ENCODE measurements around the gene MAPT. TPM values are rescaled to one million over a fixed set of nuclear protein-coding genes. Genes with fewer than 3 reads are reported as not detected.

MAPT gene
- total and polyA plus RNA-seq, 4 donors: 0.27 to 3.8 (median 1.8) TPM

DNA sequence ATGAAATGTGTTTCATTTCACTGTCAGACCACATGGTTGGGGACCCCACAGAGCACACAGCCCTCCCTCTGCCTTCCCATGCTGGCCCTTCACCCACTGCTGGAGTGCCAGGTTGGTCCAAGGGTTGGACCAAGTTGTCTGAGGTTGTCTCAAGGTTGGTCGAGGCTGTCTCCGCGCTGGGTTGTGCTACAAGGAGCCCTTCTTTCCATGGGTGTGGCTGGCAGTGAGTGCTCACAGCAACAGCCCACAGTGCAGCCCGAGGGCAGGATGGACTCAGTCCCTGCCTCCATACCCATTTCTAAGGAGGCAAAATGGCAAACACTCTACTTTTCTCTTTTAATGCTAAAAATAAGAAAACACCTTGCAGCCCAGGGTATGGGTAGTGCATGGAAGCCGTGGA, 68.9 kb downstream of the MAPT start:
- 84 to 94% methylated on average over 5 of the region's 5 CpGs for WGBS, 2 donors
- no peak for DNase-seq

DNA sequence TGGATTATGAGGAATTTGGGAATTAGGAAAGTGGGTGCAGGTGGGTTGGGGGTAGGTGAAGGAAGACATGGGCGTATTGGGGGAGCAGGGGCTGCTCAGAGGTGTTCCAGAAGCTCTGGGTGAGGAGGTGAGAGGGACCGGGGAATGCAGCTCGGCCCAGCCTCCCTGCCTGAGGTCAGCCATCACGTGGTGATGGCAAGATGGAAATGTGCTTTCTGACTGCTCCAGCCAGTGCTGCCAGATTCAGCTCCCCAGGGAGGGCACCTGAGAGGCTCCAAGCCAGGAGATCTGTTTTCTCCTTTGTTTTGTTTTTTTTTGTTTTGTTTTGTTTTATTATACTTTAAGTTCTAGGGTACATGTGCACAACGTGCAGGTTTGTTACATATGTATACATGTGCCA, 69.5 kb downstream of the MAPT start:
- ATAC-seq (ENCODE audit: insufficient read depth, low FRiP score): no peak
- no peak overlapping the region for H3K4me3 ChIP-seq
- no peak overlapping the region for H3K9ac ChIP-seq (ENCODE audit: insufficient read depth in 1 of 2, low read length in 2 of 2)
- H3K9me3 ChIP-seq (ENCODE audit: control insufficient read depth in 4 of 4, insufficient read depth in 3 of 4, low read length in 3 of 4): no peaks in the 10 kb centered on the region
- no peak for DNase-seq
- H3K27me3 ChIP-seq (ENCODE audit: control insufficient read depth in 3 of 3, insufficient read depth in 3 of 3, low read length in 2 of 3): peaks cover 0 to 3% (median 0%) of the 10 kb centered on the region in 3 donors
- WGBS, 2 donors: 71 to 80% methylated on average over 5 of the region's 5 CpGs
- TF ChIP-seq, protein P1, sequence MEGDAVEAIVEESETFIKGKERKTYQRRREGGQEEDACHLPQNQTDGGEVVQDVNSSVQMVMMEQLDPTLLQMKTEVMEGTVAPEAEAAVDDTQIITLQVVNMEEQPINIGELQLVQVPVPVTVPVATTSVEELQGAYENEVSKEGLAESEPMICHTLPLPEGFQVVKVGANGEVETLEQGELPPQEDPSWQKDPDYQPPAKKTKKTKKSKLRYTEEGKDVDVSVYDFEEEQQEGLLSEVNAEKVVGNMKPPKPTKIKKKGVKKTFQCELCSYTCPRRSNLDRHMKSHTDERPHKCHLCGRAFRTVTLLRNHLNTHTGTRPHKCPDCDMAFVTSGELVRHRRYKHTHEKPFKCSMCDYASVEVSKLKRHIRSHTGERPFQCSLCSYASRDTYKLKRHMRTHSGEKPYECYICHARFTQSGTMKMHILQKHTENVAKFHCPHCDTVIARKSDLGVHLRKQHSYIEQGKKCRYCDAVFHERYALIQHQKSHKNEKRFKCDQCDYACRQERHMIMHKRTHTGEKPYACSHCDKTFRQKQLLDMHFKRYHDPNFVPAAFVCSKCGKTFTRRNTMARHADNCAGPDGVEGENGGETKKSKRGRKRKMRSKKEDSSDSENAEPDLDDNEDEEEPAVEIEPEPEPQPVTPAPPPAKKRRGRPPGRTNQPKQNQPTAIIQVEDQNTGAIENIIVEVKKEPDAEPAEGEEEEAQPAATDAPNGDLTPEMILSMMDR (IDR thresholded peaks at IDR 0.05; ENCODE audit: control extremely low read depth, extremely low read depth): no peak
- no peak overlapping the region for H3K27ac ChIP-seq (ENCODE audit: low read depth in 1 of 2, low read length in 1 of 2)
- peaks cover 0 to 2% (median 0%) of the 10 kb centered on the region in 5 donors for H3K4me1 ChIP-seq (ENCODE audit: control insufficient read depth in 5 of 5, insufficient read depth in 5 of 5, low read length in 5 of 5)
- no peaks in the 10 kb centered on the region for H3K36me3 ChIP-seq (ENCODE audit: control insufficient read depth in 4 of 4, insufficient read depth in 4 of 4, low read length in 4 of 4)

More for the DNA sequence above, 68.9 kb downstream of the MAPT start:
- Histone ChIP-seq H3K27ac (ENCODE audit: low read depth in 1 of 2, low read length in 1 of 2) (no peak overlapping the region), H3K27me3 (ENCODE audit: control insufficient read depth in 3 of 3, insufficient read depth in 3 of 3, low read length in 2 of 3) (peaks cover 0 to 3% (median 0%) of the 10 kb centered on the region in 3 donors), H3K4me1 (ENCODE audit: control insufficient read depth in 5 of 5, insufficient read depth in 5 of 5, low read length in 5 of 5) (peaks cover 0 to 2% (median 0%) of the 10 kb centered on the region in 5 donors), H3K36me3 (ENCODE audit: control insufficient read depth in 4 of 4, insufficient read depth in 4 of 4, low read length in 4 of 4) (no peaks in the 10 kb centered on the region), H3K9me3 (ENCODE audit: control insufficient read depth in 4 of 4, insufficient read depth in 3 of 4, low read length in 3 of 4) (no peaks in the 10 kb centered on the region), H3K4me3 (no peak overlapping the region), H3K9ac (ENCODE audit: insufficient read depth in 1 of 2, low read length in 2 of 2) (no peak overlapping the region)
- ATAC-seq (ENCODE audit: insufficient read depth, low FRiP score): no peak
- TF ChIP-seq, protein P1 (IDR thresholded peaks at IDR 0.05; ENCODE audit: control extremely low read depth, extremely low read depth): no peak

DNA sequence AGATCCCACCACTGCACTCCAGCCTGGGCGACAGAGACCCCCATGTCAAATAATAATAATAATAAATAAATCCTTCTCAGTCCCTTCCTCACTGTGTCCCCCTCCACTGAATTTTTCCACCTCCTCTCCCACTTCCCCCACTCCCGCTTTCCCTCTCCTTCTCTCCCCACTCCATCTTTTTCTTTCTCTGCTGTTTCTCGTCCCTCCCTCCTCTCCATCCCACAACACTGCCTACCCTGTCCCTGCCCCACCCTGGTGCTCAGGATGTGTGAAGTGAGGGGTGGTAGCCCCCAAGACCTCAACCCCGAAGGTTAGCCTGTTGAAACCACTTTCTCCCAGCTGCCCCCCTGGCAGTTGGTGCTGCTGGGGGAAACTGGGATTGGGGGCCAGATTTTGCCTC, 70.3 kb downstream of the MAPT start:
- peaks cover 0 to 3% (median 0%) of the 10 kb centered on the region in 3 donors for H3K27me3 ChIP-seq (ENCODE audit: control insufficient read depth in 3 of 3, insufficient read depth in 3 of 3, low read length in 2 of 3)

More for the DNA sequence above, 70.3 kb downstream of the MAPT start:
- TF ChIP-seq, protein P1 (IDR thresholded peaks at IDR 0.05; ENCODE audit: control extremely low read depth, extremely low read depth): no peak
- WGBS, 2 donors: 90% methylated on average over 4 of the region's 4 CpGs
- Histone ChIP-seq H3K27ac (ENCODE audit: low read depth in 1 of 2, low read length in 1 of 2) (no peak overlapping the region), H3K9ac (ENCODE audit: insufficient read depth in 1 of 2, low read length in 2 of 2) (no peak overlapping the region), H3K36me3 (ENCODE audit: control insufficient read depth in 4 of 4, insufficient read depth in 4 of 4, low read length in 4 of 4) (no peaks in the 10 kb centered on the region), H3K4me3 (no peak overlapping the region), H3K4me1 (ENCODE audit: control insufficient read depth in 5 of 5, insufficient read depth in 5 of 5, low read length in 5 of 5) (peaks cover 0 to 2% (median 0%) of the 10 kb centered on the region in 5 donors), H3K9me3 (ENCODE audit: control insufficient read depth in 4 of 4, insufficient read depth in 3 of 4, low read length in 3 of 4) (no peaks in the 10 kb centered on the region)
- DNase-seq: no peak
- no peak for ATAC-seq (ENCODE audit: insufficient read depth, low FRiP score)

Measured in lung (tissue), 12 donors.